H1 (cell line): ENCODE results near the gene DNM2. TPM values are rescaled to one million over a fixed set of nuclear protein-coding genes. Genes with fewer than 3 reads are reported as not detected.

Source experiments
- CTCF ChIA-PET: fragments of 300-600 bp; sonication (Branson Sonifier 250); formaldehyde crosslinking; loops from one replicate; lab custom pipeline; 2021; ENCODE audit not compliant: partially characterized antibody; lab: Charles Lee
- POLR2A ChIA-PET: fragments of 300-600 bp; sonication (Branson Sonifier 250); formaldehyde crosslinking; loops from one replicate; lab custom pipeline; 2021; ENCODE audit warnings: inconsistent platforms; ENCODE audit not compliant: partially characterized antibody; lab: Charles Lee
- DNase-seq, 2 experiments: peaks; one replicate each; pipeline versions ENCODE4 v3.0.0 to v3.0.0-alpha.2; 2010 to 2022; ENCODE audit warnings: low spot score in 2 of 2, low read depth in 1 of 2, mixed read lengths in 1 of 2
- FAIRE-seq: peaks from 2 replicates; lab custom pipeline; 2011; peaks lifted over from hg19 to GRCh38; lab: Jason Lieb, UNC
- H2AFZ ChIP-seq: 2 replicates; pipeline ENCODE4 v1.8.1; 2012; ENCODE audit warnings: low read length, inconsistent platforms
- H2AK5ac ChIP-seq: 2 replicates; pipeline ENCODE4 v1.6.1; 2013; ENCODE audit warnings: low read depth, low read length
- H2BK120ac ChIP-seq: replicated peaks from 2 replicates; pipeline ENCODE3; 2013; ENCODE audit warnings: low read depth, low read length, inconsistent platforms
- H2BK12ac ChIP-seq: 2 replicates; pipeline ENCODE4 v1.6.1; 2013; ENCODE audit warnings: low read depth, low read length
- H2BK15ac ChIP-seq: 2 replicates; pipeline ENCODE4 v1.6.1; 2013; ENCODE audit warnings: low read length
- H2BK20ac ChIP-seq: 2 replicates; pipeline ENCODE4 v1.6.1; 2013; ENCODE audit warnings: low read length
- H2BK5ac ChIP-seq: 2 replicates; pipeline ENCODE4 v1.6.1; 2013; ENCODE audit warnings: low read depth, low read length
- H3K14ac ChIP-seq: 2 replicates; pipeline ENCODE4 v1.6.1; 2013; ENCODE audit warnings: inconsistent platforms; ENCODE audit not compliant: insufficient read length
- H3K18ac ChIP-seq: 2 replicates; pipeline ENCODE4 v1.6.1; 2013; ENCODE audit warnings: low read length; ENCODE audit errors: extremely low read depth
- H3K23ac ChIP-seq: 2 replicates; pipeline ENCODE4 v1.6.1; 2013; ENCODE audit warnings: inconsistent platforms; ENCODE audit not compliant: insufficient read length
- H3K23me2 ChIP-seq: 2 replicates; pipeline ENCODE4 v1.6.1; 2013; ENCODE audit warnings: low read depth, low read length
- H3K27ac ChIP-seq: 2 replicates; pipeline ENCODE4 v1.6.1; 2011; ENCODE audit warnings: low read depth, low read length, inconsistent platforms
- H3K27me3 ChIP-seq, 4 experiments: replicated peaks in 1 of 4; 1 replicate in 1 of 4; 2 replicates in 3 of 4; pipeline versions ENCODE4 v1.6.1 to v1.8.1; 2011 to 2013; ENCODE audit warnings: low read length in 3 of 4, mild to moderate bottlenecking in 3 of 4, inconsistent platforms in 2 of 4, mixed read lengths in 2 of 4, moderate library complexity in 1 of 4; ENCODE audit not compliant: control insufficient read depth in 3 of 4, insufficient read depth in 3 of 4; ENCODE audit errors: extremely low read depth in 1 of 4
- H3K36me3 ChIP-seq, 4 experiments: 2 replicates each; pipeline versions ENCODE4 v1.6.1 to v1.8.1; 2011 to 2013; ENCODE audit warnings: mild to moderate bottlenecking in 4 of 4, low read length in 3 of 4, moderate library complexity in 2 of 4, control low read depth in 1 of 4, inconsistent platforms in 1 of 4; ENCODE audit not compliant: insufficient read depth in 4 of 4, control insufficient read depth in 2 of 4
- H3K4ac ChIP-seq: replicated peaks from 2 replicates; pipeline ENCODE3; 2013; ENCODE audit warnings: low read length, low read depth, mixed read lengths, inconsistent platforms; ENCODE audit not compliant: insufficient read length
- H3K4me1 ChIP-seq, 4 experiments: replicated peaks in 1 of 4; 1 replicate in 1 of 4; 2 replicates in 3 of 4; pipeline versions ENCODE4 v1.6.1 to v1.8.1; 2011 to 2013; ENCODE audit warnings: low read length in 3 of 4, inconsistent platforms in 2 of 4, mixed read lengths in 1 of 4; ENCODE audit not compliant: insufficient read depth in 4 of 4, control insufficient read depth in 3 of 4
- H3K4me2 ChIP-seq, 2 experiments: 2 replicates each; pipeline versions ENCODE4 v1.6.1 to v1.8.1; 2011 to 2013; ENCODE audit warnings: low read depth in 2 of 2, low read length in 2 of 2, control low read depth in 1 of 2, inconsistent platforms in 1 of 2, mild to moderate bottlenecking in 1 of 2; ENCODE audit not compliant: insufficient read depth in 1 of 2
- H3K4me3 ChIP-seq, 4 experiments: fragments of 200-600, 300-600 bp in 1 of 4; sonication (generic), shearing (Covaris generic), sonication (Bioruptor Twin) in 1 of 4; 2 replicates each; pipeline versions ENCODE4 v1.5.1 to v1.8.1; 2011 to 2016; ENCODE audit warnings: low read length in 4 of 4, low read depth in 3 of 4, control low read depth in 2 of 4, inconsistent platforms in 2 of 4, mild to moderate bottlenecking in 2 of 4, mixed read lengths in 1 of 4, moderate library complexity in 1 of 4; ENCODE audit not compliant: insufficient read depth in 2 of 4; ENCODE audit errors: extremely low read depth in 1 of 4
- H3K56ac ChIP-seq: replicated peaks from 2 replicates; pipeline ENCODE3; 2013; ENCODE audit warnings: low read depth, mild to moderate bottlenecking, mixed read lengths, low read length, inconsistent platforms; ENCODE audit not compliant: insufficient read length
- H3K79me1 ChIP-seq: 2 replicates; pipeline ENCODE4 v1.6.1; 2013; ENCODE audit warnings: low read depth, low read length, control low read depth
- H3K79me2 ChIP-seq, 2 experiments: 2 replicates each; pipeline versions ENCODE4 v1.6.1 to v1.8.1; 2012 to 2013; ENCODE audit warnings: low read length in 2 of 2, mild to moderate bottlenecking in 2 of 2, inconsistent platforms in 1 of 2; ENCODE audit not compliant: insufficient read depth in 2 of 2, control insufficient read depth in 1 of 2
- H3K9ac ChIP-seq, 4 experiments: replicated peaks in 1 of 4; 1 replicate in 1 of 4; 2 replicates in 3 of 4; pipeline versions ENCODE4 v1.6.1 to v1.8.1; 2011 to 2013; ENCODE audit warnings: low read depth in 3 of 4, low read length in 3 of 4, control low read depth in 2 of 4, mild to moderate bottlenecking in 2 of 4, moderate library complexity in 2 of 4, inconsistent platforms in 1 of 4; ENCODE audit errors: extremely low read depth in 1 of 4
- H3K9me3 ChIP-seq, 2 experiments: 2 replicates each; pipeline versions ENCODE4 v1.6.1 to v1.8.1; 2012 to 2013; ENCODE audit warnings: mild to moderate bottlenecking in 2 of 2, moderate library complexity in 2 of 2, control low read depth in 1 of 2, inconsistent platforms in 1 of 2, low read depth in 1 of 2, low read length in 1 of 2, mixed read lengths in 1 of 2; ENCODE audit not compliant: insufficient read depth in 2 of 2
- H4K20me1 ChIP-seq, 2 experiments: replicated peaks in 1 of 2; 2 replicates each; pipeline versions ENCODE3 to v1.8.1; 2011 to 2013; ENCODE audit warnings: inconsistent platforms in 2 of 2, low read length in 2 of 2, mild to moderate bottlenecking in 1 of 2; ENCODE audit not compliant: insufficient read depth in 2 of 2, control insufficient read depth in 1 of 2
- H4K5ac ChIP-seq: 2 replicates; pipeline ENCODE4 v1.6.1; 2013; ENCODE audit warnings: low read length, low read depth, mixed read lengths, inconsistent platforms; ENCODE audit not compliant: insufficient read length
- H4K8ac ChIP-seq: 2 replicates; pipeline ENCODE4 v1.8.0; 2013; ENCODE audit warnings: mild to moderate bottlenecking, moderate library complexity, low read length, inconsistent platforms; ENCODE audit not compliant: insufficient read depth; ENCODE audit errors: extremely low read depth
- H4K91ac ChIP-seq: replicated peaks from 2 replicates; pipeline ENCODE3; 2013; ENCODE audit warnings: low read length, mixed read lengths, inconsistent platforms; ENCODE audit not compliant: insufficient read length
- HDAC6 ChIP-seq: IDR thresholded peaks from one replicate; pipeline ENCODE4 v1.7.1; 2012; ENCODE audit warnings: low read depth, mild to moderate bottlenecking, inconsistent platforms, low read length, moderate library complexity
- POU5F1 ChIP-seq: IDR thresholded peaks from 2 replicates; pipeline ENCODE4 v1.6.1; 2011; ENCODE audit warnings: low read depth, mild to moderate bottlenecking, low read length, moderate library complexity
- RAD21 ChIP-seq, 2 experiments: IDR thresholded peaks in 1 of 2; conservative IDR thresholded peaks in 1 of 2; 2 replicates each; pipeline ENCODE4 v1.6.1; 2011; ENCODE audit warnings: low read depth in 2 of 2, low read length in 2 of 2, improper control_type of control experiment in 1 of 2, inconsistent platforms in 1 of 2, mild to moderate bottlenecking in 1 of 2, moderate library complexity in 1 of 2
- SP4 ChIP-seq: IDR thresholded peaks from 2 replicates; pipeline ENCODE4 v1.6.1; 2012; ENCODE audit warnings: low read length, inconsistent platforms
- SUZ12 ChIP-seq: fragments of 200-600 bp; sonication (generic); IDR thresholded peaks from 2 replicates; pipeline ENCODE4 v1.6.1; 2012; ENCODE audit warnings: mild to moderate bottlenecking, inconsistent platforms, low read length, moderate library complexity, mixed read lengths
- TAF1 ChIP-seq: IDR thresholded peaks from 2 replicates; pipeline ENCODE4 v1.6.1; 2011; ENCODE audit warnings: mild to moderate bottlenecking, low read depth, low read length
- TBP ChIP-seq: IDR thresholded peaks from 2 replicates; pipeline ENCODE4 v1.6.1; 2011; ENCODE audit warnings: low read depth, low read length, improper control_type of control experiment
- YY1 ChIP-seq: IDR thresholded peaks from 2 replicates; pipeline ENCODE4 v1.6.1; 2011; ENCODE audit warnings: low read depth, mild to moderate bottlenecking, low read length
- WGBS, 2 experiments: shearing (Covaris generic) in 1 of 2; methylation state at CpG; one replicate each; pipeline versions ENCODE4 v1.1.6 to v1.1.7; 2013 to 2015; ENCODE audit warnings: low lambda C conversion rate in 2 of 2, mixed read lengths in 2 of 2, inconsistent platforms in 1 of 2, low coverage in 1 of 2, missing lambda C conversion rate in 1 of 2; ENCODE audit not compliant: insufficient replicate concordance in 2 of 2, insufficient coverage in 1 of 2, insufficient read length in 1 of 2; ENCODE audit errors: extremely low coverage in 1 of 2, missing lambda C conversion rate in 1 of 2; 5-methylcytosine and 5-hydroxymethylcytosine counted together
- polyA plus RNA-seq, 7 experiments: library from polyadenylated mRNA; depleted of rRNA in 3 of 7; stranded (reverse) in 5 of 7; unstranded in 2 of 7; fragments of >200 nt in 5 of 7; fragments of 200-250 nt in 2 of 7; gene quantifications; 1 replicate in 5 of 7; 2 replicates in 1 of 7; 4 replicates in 1 of 7; pipeline versions ENCODE4 v1.2.1 to v1.2.3, GENCODE V29; 2011 to 2013; ENCODE audit warnings: missing spikeins in 2 of 7, mixed read lengths in 2 of 7
- total RNA-seq: library from RNA; stranded (reverse); fragmentation: NEBNext Ultra II Directional; extraction: Animal tissue kit (Norgen Biotek cat#: 25700); gene quantifications from 2 replicates; pipeline ENCODE4 v1.2.1, GENCODE V29; 2021
- TF ChIP-seq, protein P1 (sequence below), 3 experiments: IDR thresholded peaks; 1 replicate in 2 of 3; 2 replicates in 1 of 3; pipeline versions ENCODE4 v1.5.1 to v1.6.1; 2011; ENCODE audit warnings: low read length in 3 of 3, mild to moderate bottlenecking in 3 of 3, inconsistent platforms in 2 of 3, low read depth in 1 of 3, moderate library complexity in 1 of 3; ENCODE audit not compliant: insufficient read depth in 1 of 3; ENCODE audit errors: control extremely low read depth in 1 of 3
- TF ChIP-seq, protein P2 (sequence below): IDR thresholded peaks from 2 replicates; pipeline ENCODE4 v1.6.1; 2012; ENCODE audit warnings: inconsistent platforms

Gene DNM2
- total and polyA plus RNA-seq, 2 of the 8 experiments (the other 6 are each of a cell fraction or from before 2014, with no cell fraction given) = 61.9 to 120 TPM

DNA sequence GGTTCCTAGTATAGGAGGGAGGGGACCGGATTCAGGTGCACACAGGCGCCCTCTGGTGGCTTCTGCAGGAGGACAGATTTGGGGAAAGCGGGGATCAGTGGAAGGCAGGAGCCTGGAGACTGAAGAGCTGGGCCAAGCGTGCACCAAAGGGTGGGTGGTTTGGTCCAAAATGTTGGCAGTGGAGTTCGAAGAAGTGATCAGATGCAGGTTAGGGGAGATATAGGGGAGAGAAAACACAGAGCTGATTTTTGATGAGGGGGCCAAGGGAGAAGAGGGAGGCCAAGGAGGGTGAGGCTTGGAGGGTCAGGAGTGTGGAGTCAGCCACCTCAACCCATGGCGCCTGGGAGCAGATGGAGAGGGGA, 146.6 kb downstream of the DNM2 start:
- no peak overlapping the region; the same call in 1 of the 2 replicates for H2AFZ ChIP-seq

More for the DNA sequence above, 146.6 kb downstream of the DNM2 start:
- Histone ChIP-seq H3K23ac (no peak overlapping the region), H3K36me3 (no peaks in the 10 kb centered on the region), H2BK5ac (no peak overlapping the region), H3K27ac (no peak overlapping the region), H3K4me2 (no peak overlapping the region), H3K27me3 (no peaks in the 10 kb centered on the region; a peak in 1 of 7 replicates), H3K4me1 (no peaks in the 10 kb centered on the region; a peak in 1 of 7 replicates), H3K79me1 (no peaks in the 10 kb centered on the region), H2BK15ac (no peak overlapping the region), H2BK12ac (no peak overlapping the region), H3K14ac (no peak overlapping the region), H4K5ac (no peak overlapping the region), H3K4me3 (no peak overlapping the region), H2AK5ac (no peak overlapping the region), H3K23me2 (no peaks in the 10 kb centered on the region), H3K9ac (no peak overlapping the region), H3K79me2 (no peaks in the 10 kb centered on the region), H3K18ac (no peak overlapping the region), H4K8ac (no peak overlapping the region), H3K4ac (no peak overlapping the region), H4K20me1 (no peaks in the 10 kb centered on the region), H4K91ac (no peak overlapping the region), H3K9me3 (no peaks in the 10 kb centered on the region), H2BK20ac (no peak overlapping the region), H2BK120ac (no peak overlapping the region), H3K56ac (no peak overlapping the region)
- 36% methylated on average over 6 of the region's 6 CpGs; no CpG with 5 or more reads in 1 of the 2 experiments for WGBS, 2 experiments
- POLR2A ChIA-PET = interaction anchor here (0.9 to 3.1 kb wide), 5 partner anchors 15 to 201 kb away, joined by 3 to 21 read pairs (median 3); partner anchors contain the start of gene TMED1
- no peak for TF ChIP-seq POU5F1
- TF ChIP-seq, protein P1, sequence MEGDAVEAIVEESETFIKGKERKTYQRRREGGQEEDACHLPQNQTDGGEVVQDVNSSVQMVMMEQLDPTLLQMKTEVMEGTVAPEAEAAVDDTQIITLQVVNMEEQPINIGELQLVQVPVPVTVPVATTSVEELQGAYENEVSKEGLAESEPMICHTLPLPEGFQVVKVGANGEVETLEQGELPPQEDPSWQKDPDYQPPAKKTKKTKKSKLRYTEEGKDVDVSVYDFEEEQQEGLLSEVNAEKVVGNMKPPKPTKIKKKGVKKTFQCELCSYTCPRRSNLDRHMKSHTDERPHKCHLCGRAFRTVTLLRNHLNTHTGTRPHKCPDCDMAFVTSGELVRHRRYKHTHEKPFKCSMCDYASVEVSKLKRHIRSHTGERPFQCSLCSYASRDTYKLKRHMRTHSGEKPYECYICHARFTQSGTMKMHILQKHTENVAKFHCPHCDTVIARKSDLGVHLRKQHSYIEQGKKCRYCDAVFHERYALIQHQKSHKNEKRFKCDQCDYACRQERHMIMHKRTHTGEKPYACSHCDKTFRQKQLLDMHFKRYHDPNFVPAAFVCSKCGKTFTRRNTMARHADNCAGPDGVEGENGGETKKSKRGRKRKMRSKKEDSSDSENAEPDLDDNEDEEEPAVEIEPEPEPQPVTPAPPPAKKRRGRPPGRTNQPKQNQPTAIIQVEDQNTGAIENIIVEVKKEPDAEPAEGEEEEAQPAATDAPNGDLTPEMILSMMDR (IDR thresholded peaks at IDR 0.05; ENCODE audit: control extremely low read depth in 1 of 3, insufficient read depth in 1 of 3, low read depth in 1 of 3, low read length in 3 of 3) = peak; percentile 87 to 96 (median 88)
- TF ChIP-seq, protein P2, sequence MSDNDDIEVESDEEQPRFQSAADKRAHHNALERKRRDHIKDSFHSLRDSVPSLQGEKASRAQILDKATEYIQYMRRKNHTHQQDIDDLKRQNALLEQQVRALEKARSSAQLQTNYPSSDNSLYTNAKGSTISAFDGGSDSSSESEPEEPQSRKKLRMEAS = 0 out of 2 replicates have a peak, but pooled peaks have one; percentile 7
- TF ChIP-seq SUZ12 = no peak
- TF ChIP-seq YY1 = 0 out of 2 replicates have a peak, but pooled peaks have one; percentile 35
- 0 out of 2 replicates have a peak, but pooled peaks have one; percentile 38 for TF ChIP-seq TAF1
- TF ChIP-seq SP4 = 0 out of 2 replicates have a peak, but pooled peaks have one; percentile 11
- TF ChIP-seq TBP = no peak
- no peak for TF ChIP-seq HDAC6
- TF ChIP-seq RAD21 (IDR thresholded peaks at IDR 0.05 in 1 of 2, conservative IDR thresholded peaks at IDR 0.05 in 1 of 2; ENCODE audit: low read depth in 2 of 2, low read length in 2 of 2) = peak; percentile 58 to 59
- DNase-seq = peak in 1 of 2 experiments; percentile 94
- no peak for FAIRE-seq
- CTCF ChIA-PET = interaction anchor here (0.5 to 11.3 kb wide), 38 partner anchors 8 to 1696 kb away, joined by 3 to 249 read pairs (median 4); partner anchors contain the start of genes C19orf38 and TMED1
